ENCODE results near the gene AGPAT4.

- TF ChIP-seq POLR2A (IDR thresholded peaks at IDR 0.05) (no peak), POLR2AphosphoS5 (IDR thresholded peaks at IDR 0.05) (no peak), CTCF (IDR thresholded peaks at IDR 0.05) (no peak), EP300 (IDR thresholded peaks at IDR 0.05) (no peak)
Observed at GRCh38 chr6:161271343-161272030, 2.4 kb downstream of the AGPAT4 start.
